HK-2 (cell line): ENCODE data around the gene CATSPER1.

Experiments used
- DNase-seq: peaks from one replicate; pipeline ENCODE4 v3.0.0-alpha.2; 2018; ENCODE audit not compliant: unreplicated experiment

The CATSPER1 gene

GRCh38 chr11:65968600-65969482 lies 57.4 kb downstream of the CATSPER1 start:
- DNase-seq = no peak

DNA sequence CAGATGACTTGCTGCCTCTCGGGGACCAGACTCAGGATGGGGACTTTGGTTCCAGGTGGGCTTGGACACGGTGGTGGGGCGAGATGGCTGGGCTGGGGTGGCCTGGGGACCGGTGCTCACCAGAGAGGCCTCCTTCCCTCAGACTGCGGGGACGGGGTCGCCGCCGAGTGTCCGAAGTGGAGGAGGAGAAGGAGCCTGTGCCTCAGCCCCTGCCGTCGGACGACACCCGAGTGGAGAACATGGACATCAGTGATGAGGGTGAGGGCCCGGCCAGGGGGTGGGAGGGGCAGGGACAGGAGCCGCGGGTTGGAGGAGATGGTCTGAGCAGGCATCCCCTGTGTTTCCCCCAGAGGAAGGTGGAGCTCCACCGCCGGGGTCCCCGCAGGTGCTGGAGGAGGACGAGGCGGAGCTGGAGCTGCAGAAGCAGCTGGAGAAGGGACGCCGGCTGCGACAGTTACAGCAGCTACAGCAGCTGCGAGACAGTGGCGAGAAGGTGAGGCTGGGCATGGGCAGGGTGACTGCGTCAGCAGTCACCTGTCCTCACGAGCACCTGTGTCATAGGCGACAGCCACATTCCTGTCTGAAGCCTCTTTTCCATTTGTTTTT lies 58.8 kb downstream of the CATSPER1 start:
- DNase-seq = no peak
